AG10803 (cell line): ENCODE results near the gene PANK3.

Source experiments
- DNase-seq: peaks from one replicate; pipeline ENCODE4 v3.0.0; 2010; ENCODE audit warnings: low read depth
- H3K4me3 ChIP-seq: 2 replicates; pipeline ENCODE4 v1.5.1; 2011; ENCODE audit warnings: mild to moderate bottlenecking, low read length, control low read depth
- TF ChIP-seq, protein P1 (sequence below): conservative IDR thresholded peaks from 2 replicates; pipeline ENCODE4 v1.5.1; 2011; ENCODE audit warnings: mild to moderate bottlenecking, low read length, control low read depth, inconsistent platforms

Gene PANK3

DNA sequence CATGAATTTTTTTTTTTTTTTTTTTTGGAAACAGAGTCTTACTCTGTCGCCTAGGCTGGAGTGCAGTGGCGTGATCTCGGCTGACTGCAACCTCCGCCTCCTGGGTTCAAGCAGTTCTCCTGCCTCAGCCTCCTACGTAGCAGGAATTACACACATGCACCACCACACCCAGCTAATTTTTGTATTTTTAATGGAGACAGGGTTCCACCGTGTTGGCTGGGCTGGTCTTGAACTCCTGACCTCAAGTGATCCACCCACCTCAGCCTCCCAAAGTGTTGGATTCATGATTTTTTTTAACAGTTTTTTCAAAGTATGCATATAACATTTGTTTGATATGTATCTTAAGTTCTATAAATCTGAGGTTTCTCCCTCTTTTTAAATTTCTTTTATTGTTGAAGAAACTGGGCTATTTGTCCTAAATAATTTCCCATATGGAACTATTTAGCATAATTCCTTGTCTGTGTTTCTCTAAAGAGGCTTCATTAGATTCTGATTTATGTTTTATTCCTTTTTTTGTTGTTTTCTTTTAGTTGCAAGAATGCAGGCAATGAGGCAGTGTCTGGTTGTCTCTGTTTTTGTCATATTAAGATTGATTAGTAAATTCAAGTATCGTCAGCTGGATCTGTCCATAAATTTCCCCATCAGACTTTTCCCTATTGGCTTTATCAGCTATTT lies 76.5 kb downstream of the PANK3 start:
- TF ChIP-seq, protein P1, sequence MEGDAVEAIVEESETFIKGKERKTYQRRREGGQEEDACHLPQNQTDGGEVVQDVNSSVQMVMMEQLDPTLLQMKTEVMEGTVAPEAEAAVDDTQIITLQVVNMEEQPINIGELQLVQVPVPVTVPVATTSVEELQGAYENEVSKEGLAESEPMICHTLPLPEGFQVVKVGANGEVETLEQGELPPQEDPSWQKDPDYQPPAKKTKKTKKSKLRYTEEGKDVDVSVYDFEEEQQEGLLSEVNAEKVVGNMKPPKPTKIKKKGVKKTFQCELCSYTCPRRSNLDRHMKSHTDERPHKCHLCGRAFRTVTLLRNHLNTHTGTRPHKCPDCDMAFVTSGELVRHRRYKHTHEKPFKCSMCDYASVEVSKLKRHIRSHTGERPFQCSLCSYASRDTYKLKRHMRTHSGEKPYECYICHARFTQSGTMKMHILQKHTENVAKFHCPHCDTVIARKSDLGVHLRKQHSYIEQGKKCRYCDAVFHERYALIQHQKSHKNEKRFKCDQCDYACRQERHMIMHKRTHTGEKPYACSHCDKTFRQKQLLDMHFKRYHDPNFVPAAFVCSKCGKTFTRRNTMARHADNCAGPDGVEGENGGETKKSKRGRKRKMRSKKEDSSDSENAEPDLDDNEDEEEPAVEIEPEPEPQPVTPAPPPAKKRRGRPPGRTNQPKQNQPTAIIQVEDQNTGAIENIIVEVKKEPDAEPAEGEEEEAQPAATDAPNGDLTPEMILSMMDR, result no peak
- DNase-seq, result no peak
- H3K4me3 ChIP-seq, result no peak overlapping the region
